Amygdala (tissue), 56 donors: ENCODE results near the gene RNF220.

Experiments used
- DNase-seq, 56 donors: peaks; one replicate each; lab custom pipeline; 2025; lab: John Stamatoyannopoulos, UW

The RNF220 gene

GRCh38 chr1:44625348-44625747 lies 220.3 kb downstream of the RNF220 start:
- peak in 1 of 56 donors; percentile 31 for DNase-seq

- no peak for DNase-seq
Observed at GRCh38 chr1:44628962-44629756, 224.1 kb downstream of the RNF220 start.

- no peak for DNase-seq
Observed at GRCh38 chr1:44630116-44630515, 225.1 kb downstream of the RNF220 start.

- peak in 2 of 56 donors; percentile 25 to 59 for DNase-seq
Observed at GRCh38 chr1:44631333-44631646, 226.2 kb downstream of the RNF220 start.

- DNase-seq = peak in 54 of 56 donors; percentile 33 to 88 (median 71)
Observed at GRCh38 chr1:44631647-44632539, 226.8 kb downstream of the RNF220 start.

GRCh38 chr1:44632598-44632997 lies 227.5 kb downstream of the RNF220 start:
- no peak for DNase-seq

GRCh38 chr1:44634606-44635189 lies 229.6 kb downstream of the RNF220 start:
- no peak for DNase-seq

- no peak for DNase-seq
Observed at GRCh38 chr1:44635439-44635838, 230.4 kb downstream of the RNF220 start.

GRCh38 chr1:44636083-44636687 lies 231.1 kb downstream of the RNF220 start:
- DNase-seq = no peak

GRCh38 chr1:44636688-44637598 lies 231.9 kb downstream of the RNF220 start:
- no peak for DNase-seq

- DNase-seq = no peak
Observed at GRCh38 chr1:44637702-44638411, 232.8 kb downstream of the RNF220 start.

GRCh38 chr1:44640200-44640853 lies 235.3 kb downstream of the RNF220 start:
- no peak for DNase-seq

- peak in 1 of 56 donors; percentile 9 for DNase-seq
Observed at GRCh38 chr1:44641126-44642102, 236.4 kb downstream of the RNF220 start.

GRCh38 chr1:44642255-44642654 lies 237.2 kb downstream of the RNF220 start:
- peak in 2 of 56 donors; percentile 8 to 10 for DNase-seq

- DNase-seq = no peak
Observed at GRCh38 chr1:44642925-44643324, 237.9 kb downstream of the RNF220 start.

GRCh38 chr1:44643721-44644334 lies 238.8 kb downstream of the RNF220 start:
- DNase-seq = peak in 1 of 56 donors; percentile 40

- peak in 6 of 56 donors; percentile 13 to 40 (median 30) for DNase-seq
Observed at GRCh38 chr1:44644806-44645205, 239.8 kb downstream of the RNF220 start.
